ENCODE results near the gene MAST4.

The MAST4 gene

DNA sequence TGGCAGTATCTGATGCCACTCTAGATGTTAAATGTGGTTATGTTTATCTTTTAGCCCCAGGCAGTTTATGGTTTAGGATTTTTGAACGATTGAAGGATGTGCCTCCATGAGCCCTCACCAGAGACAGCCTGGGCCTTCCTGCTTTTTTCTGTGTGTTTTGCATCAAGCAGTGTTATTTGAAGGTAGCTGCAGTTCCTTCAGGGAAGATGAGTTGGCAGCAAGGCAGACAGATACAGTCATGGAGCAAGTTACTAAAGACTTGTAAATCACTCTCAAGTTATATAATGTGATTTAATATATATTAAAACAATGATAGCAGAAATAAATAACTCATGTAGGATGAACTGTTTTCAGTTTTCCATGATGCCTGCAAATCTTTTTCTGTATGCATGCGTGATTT is 395.6 kb downstream of the MAST4 start:
- no peak overlapping the region for H3K27ac ChIP-seq
- DNase-seq (ENCODE audit: low spot score): no peak
- POLR2A ChIA-PET (ENCODE audit: low non-redundant PET): no interaction called here
- TF ChIP-seq, protein P1, sequence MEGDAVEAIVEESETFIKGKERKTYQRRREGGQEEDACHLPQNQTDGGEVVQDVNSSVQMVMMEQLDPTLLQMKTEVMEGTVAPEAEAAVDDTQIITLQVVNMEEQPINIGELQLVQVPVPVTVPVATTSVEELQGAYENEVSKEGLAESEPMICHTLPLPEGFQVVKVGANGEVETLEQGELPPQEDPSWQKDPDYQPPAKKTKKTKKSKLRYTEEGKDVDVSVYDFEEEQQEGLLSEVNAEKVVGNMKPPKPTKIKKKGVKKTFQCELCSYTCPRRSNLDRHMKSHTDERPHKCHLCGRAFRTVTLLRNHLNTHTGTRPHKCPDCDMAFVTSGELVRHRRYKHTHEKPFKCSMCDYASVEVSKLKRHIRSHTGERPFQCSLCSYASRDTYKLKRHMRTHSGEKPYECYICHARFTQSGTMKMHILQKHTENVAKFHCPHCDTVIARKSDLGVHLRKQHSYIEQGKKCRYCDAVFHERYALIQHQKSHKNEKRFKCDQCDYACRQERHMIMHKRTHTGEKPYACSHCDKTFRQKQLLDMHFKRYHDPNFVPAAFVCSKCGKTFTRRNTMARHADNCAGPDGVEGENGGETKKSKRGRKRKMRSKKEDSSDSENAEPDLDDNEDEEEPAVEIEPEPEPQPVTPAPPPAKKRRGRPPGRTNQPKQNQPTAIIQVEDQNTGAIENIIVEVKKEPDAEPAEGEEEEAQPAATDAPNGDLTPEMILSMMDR (conservative IDR thresholded peaks at IDR 0.05; ENCODE audit: low read depth): no peak
- CTCF ChIA-PET: interaction anchor here (0.6 to 1.3 kb wide), 2 partner anchors 92 to 139 kb away, joined by 3 read pairs; no protein-coding TSS in a partner anchor

DNA sequence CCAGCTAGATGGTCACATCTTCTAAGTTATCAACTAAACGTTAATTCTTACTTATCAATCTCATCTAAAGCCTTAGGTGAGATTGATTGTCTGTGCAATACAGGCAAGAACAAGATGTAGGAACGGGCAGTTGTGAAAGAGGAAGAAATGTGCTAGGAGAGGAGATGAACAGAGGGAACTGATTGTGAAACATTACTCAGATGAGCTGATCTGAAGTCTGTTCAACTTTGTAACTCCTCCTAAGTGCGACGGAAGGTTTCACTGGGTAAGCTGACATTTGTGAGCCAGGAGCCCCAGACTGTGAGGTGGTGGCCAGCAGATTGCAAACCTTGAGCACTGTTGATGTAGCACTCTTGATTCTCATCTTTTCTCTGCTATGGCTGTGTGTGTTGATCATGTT is 396.4 kb downstream of the MAST4 start:
- TF ChIP-seq, protein P1 (conservative IDR thresholded peaks at IDR 0.05; ENCODE audit: low read depth): no peak
- ChIA-PET CTCF (no interaction called here), POLR2A (ENCODE audit: low non-redundant PET) (interaction anchor here (0.7 kb wide), 1 partner anchor 12 kb away, joined by 4 read pairs; no protein-coding TSS in a partner anchor)
- DNase-seq (ENCODE audit: low spot score): no peak
- H3K27ac ChIP-seq: no peak overlapping the region

DNA sequence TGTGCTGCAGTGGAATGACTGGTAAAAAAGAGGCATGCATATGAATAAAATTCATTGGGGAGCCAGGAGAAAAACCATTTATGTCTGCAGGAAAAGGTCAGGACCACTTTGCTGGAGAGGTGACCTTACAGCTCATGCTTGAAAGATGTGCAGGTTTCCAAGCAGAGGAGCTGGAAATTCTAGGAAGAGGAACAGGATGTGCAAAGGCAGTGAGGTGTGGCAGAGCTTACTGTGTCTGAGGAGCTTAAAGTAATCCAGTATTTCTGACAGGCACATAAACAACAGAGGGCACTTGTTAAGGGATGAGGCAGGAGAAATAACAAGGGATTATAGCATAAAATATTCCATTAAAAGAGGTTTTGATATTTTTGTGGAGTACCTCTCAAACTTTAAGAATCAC is 397.3 kb downstream of the MAST4 start:
- no peak overlapping the region for H3K27ac ChIP-seq
- POLR2A ChIA-PET (ENCODE audit: low non-redundant PET): interaction anchor here (0.7 kb wide), 1 partner anchor 11 kb away, joined by 4 read pairs; no protein-coding TSS in a partner anchor
- CTCF ChIA-PET: no interaction called here
- no peak for DNase-seq (ENCODE audit: low spot score)
- TF ChIP-seq, protein P1 (conservative IDR thresholded peaks at IDR 0.05; ENCODE audit: low read depth): no peak

- CTCF ChIA-PET: no interaction called here
- POLR2A ChIA-PET (ENCODE audit: low non-redundant PET): no interaction called here
- TF ChIP-seq, protein P1 (conservative IDR thresholded peaks at IDR 0.05; ENCODE audit: low read depth): no peak
- no peak overlapping the region for H3K27ac ChIP-seq
- no peak for DNase-seq (ENCODE audit: low spot score)
Measured at GRCh38 chr5:66993882-66994281, 397.7 kb downstream of the MAST4 start.

GRCh38 chr5:66994790-66995189 is 398.6 kb downstream of the MAST4 start:
- no peak overlapping the region for H3K27ac ChIP-seq
- DNase-seq (ENCODE audit: low spot score): no peak
- ChIA-PET CTCF (interaction anchor here (0.9 kb wide), 1 partner anchor 12 kb away, joined by 4 read pairs; no protein-coding TSS in a partner anchor), POLR2A (ENCODE audit: low non-redundant PET) (no interaction called here)
- TF ChIP-seq, protein P1 (conservative IDR thresholded peaks at IDR 0.05; ENCODE audit: low read depth): no peak

- ChIA-PET CTCF (interaction anchor here (0.6 to 0.8 kb wide), 2 partner anchors 13 to 149 kb away, joined by 3 read pairs; no protein-coding TSS in a partner anchor), POLR2A (ENCODE audit: low non-redundant PET) (interaction anchor here (0.6 kb wide), 1 partner anchor 95 kb away, joined by 6 read pairs; no protein-coding TSS in a partner anchor)
- no peak for DNase-seq (ENCODE audit: low spot score)
- no peak overlapping the region for H3K27ac ChIP-seq
- TF ChIP-seq, protein P1 (conservative IDR thresholded peaks at IDR 0.05; ENCODE audit: low read depth): no peak
Measured at GRCh38 chr5:67000794-67001475, 404.7 kb downstream of the MAST4 start.

Data from RWPE1 (cell line).